GM13976 (cell line): ENCODE data around the gene TNK1.
A peak's percentile ranks its signal among the peaks of the same experiment; 100 is the strongest.

Experiments
- DNase-seq: peaks from one replicate; pipeline ENCODE4 v3.0.0; 2012; ENCODE audit warnings: low spot score
- CTCF ChIP-seq: IDR thresholded peaks from 2 replicates; pipeline ENCODE4 v1.5.1; 2012; ENCODE audit warnings: borderline replicate concordance, mild to moderate bottlenecking; ENCODE audit not compliant: insufficient read depth; ENCODE audit errors: extremely low read depth, missing control alignments, control extremely low read depth
- in situ Hi-C: fragments of 300-500 bp; cut with MboI; formaldehyde crosslinking; loops from one replicate; pipeline ENCODE4 v1.12.0; 2022; ENCODE audit warnings: low sequenced_read_pairs, mixed read lengths, inconsistent platforms; ENCODE audit not compliant: unreplicated experiment

The TNK1 gene

DNA sequence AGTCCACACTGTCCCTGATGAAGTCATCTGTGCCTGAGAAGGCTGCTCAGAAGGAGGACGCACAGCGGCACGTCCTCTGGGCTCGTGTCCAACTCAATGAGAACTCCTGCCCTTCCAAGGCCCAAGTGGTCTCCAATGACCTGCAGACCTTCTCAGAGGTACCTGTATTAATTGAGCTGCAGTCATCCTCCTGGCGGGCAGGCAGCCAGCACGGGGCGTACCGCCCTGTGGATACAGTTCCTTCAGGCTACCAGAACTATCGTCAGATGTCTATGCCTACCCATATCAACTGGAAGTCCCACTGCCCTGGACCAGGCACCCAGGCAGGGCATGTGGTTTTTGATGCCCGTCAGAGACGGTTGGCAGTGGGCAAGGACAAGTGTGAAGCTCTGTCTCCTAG is 51.4 kb downstream of the TNK1 start:
- DNase-seq, result no peak
- no peak for TF ChIP-seq CTCF
- in situ Hi-C loops, result no loop called here

- TF ChIP-seq CTCF, result peak; percentile 16
- peak; percentile 66 for DNase-seq
- in situ Hi-C loops, result no loop called here
Observed at GRCh38 chr17:7435676-7436555, 55.0 kb downstream of the TNK1 start.

- in situ Hi-C loops, result no loop called here
- DNase-seq, result peak; percentile 78
- peak; percentile 68 for TF ChIP-seq CTCF
Observed at GRCh38 chr17:7436556-7437368, 55.9 kb downstream of the TNK1 start.

GRCh38 chr17:7437369-7437863 is 56.5 kb downstream of the TNK1 start:
- no peak for TF ChIP-seq CTCF
- no peak for DNase-seq
- in situ Hi-C loops, result no loop called here

DNA sequence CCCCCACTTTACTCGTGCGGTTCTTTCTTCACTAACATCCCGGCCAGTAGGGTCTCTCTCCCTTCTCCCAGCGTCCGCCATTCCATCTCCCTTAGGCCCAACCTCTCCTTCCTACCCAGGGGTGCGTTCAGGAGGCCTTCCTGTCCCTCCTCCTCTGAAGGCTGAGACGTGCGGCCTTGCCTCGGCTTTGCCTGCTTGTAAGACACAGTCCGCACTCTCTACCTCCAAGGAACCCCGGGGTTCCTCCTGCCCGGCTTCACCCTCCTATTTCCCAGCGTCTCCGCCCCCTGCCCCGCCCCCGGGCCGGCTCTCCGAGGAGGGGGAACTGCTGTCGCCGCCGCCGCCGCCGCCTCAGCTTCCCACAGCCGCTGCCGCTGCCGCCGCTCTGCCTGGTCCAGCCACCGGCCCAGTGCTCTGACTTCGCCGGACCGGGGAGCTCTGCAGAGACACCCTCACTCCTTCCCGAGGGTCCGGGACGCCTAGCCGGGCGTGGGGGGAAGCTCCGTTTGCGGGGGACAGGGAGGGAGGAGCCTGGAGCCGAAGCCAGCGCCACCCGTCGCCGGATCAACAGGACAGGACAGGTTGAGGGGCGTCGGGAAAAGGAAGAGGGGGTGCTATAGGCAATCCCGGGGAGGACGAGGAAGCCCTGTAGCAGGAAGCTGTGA is 57.2 kb downstream of the TNK1 start:
- no peak for DNase-seq
- TF ChIP-seq CTCF, result no peak
- in situ Hi-C loops, result no loop called here
